PFSK-1 (cell line): ENCODE data around the gene STYX.

Experiments used
- FOXP2 ChIP-seq: optimal IDR thresholded peaks from 2 replicates; pipeline ENCODE3; 2011; ENCODE audit warnings: borderline replicate concordance, control low read depth, inconsistent platforms; ENCODE audit not compliant: insufficient read depth; ENCODE audit errors: extremely low read length, extremely low read depth
- POLR2AphosphoS5 ChIP-seq: IDR thresholded peaks from 2 replicates; pipeline ENCODE4 v1.6.1; 2012; ENCODE audit warnings: low read depth, mild to moderate bottlenecking, control low read depth, low read length, moderate library complexity
- SIN3A ChIP-seq: IDR thresholded peaks from 2 replicates; pipeline ENCODE4 v1.6.1; 2012; ENCODE audit warnings: mild to moderate bottlenecking, low read length, moderate library complexity, borderline replicate concordance; ENCODE audit not compliant: insufficient read depth
- TAF1 ChIP-seq: IDR thresholded peaks from 2 replicates; pipeline ENCODE4 v1.6.1; 2012; ENCODE audit warnings: low read length, control low read depth, borderline replicate concordance; ENCODE audit not compliant: insufficient read depth
- TF ChIP-seq, protein P1 (sequence below), 2 experiments: IDR thresholded peaks; 2 replicates each; pipeline versions ENCODE4 v1.6.1 to v1.8.0; 2011 to 2012; ENCODE audit warnings: low read depth in 2 of 2, low read length in 2 of 2, control low read depth in 1 of 2, inconsistent platforms in 1 of 2, mild to moderate bottlenecking in 1 of 2, moderate library complexity in 1 of 2; ENCODE audit not compliant: insufficient read depth in 1 of 2

Gene STYX

DNA sequence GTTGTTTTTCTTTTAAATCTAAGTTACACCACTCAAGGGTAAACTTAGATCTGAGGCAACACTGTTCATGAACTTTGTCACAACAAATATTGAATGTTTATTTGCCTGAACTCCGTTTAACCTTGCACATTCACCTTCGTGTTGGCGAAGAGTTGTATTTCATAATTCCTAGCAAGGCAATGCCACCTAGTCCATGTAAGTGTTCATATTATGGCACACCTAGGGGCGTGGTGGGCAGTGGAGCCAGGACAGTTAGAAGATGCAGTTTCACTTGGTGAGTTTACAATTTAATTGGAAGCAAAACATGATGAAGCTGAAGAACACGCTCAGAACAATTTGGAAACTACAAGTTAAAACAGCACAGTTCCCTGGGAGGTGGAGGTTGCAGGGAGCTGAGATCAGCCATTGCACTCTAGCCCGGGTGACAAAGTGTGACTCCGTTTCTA lies 91.9 kb downstream of the STYX start:
- TF ChIP-seq, protein P1, sequence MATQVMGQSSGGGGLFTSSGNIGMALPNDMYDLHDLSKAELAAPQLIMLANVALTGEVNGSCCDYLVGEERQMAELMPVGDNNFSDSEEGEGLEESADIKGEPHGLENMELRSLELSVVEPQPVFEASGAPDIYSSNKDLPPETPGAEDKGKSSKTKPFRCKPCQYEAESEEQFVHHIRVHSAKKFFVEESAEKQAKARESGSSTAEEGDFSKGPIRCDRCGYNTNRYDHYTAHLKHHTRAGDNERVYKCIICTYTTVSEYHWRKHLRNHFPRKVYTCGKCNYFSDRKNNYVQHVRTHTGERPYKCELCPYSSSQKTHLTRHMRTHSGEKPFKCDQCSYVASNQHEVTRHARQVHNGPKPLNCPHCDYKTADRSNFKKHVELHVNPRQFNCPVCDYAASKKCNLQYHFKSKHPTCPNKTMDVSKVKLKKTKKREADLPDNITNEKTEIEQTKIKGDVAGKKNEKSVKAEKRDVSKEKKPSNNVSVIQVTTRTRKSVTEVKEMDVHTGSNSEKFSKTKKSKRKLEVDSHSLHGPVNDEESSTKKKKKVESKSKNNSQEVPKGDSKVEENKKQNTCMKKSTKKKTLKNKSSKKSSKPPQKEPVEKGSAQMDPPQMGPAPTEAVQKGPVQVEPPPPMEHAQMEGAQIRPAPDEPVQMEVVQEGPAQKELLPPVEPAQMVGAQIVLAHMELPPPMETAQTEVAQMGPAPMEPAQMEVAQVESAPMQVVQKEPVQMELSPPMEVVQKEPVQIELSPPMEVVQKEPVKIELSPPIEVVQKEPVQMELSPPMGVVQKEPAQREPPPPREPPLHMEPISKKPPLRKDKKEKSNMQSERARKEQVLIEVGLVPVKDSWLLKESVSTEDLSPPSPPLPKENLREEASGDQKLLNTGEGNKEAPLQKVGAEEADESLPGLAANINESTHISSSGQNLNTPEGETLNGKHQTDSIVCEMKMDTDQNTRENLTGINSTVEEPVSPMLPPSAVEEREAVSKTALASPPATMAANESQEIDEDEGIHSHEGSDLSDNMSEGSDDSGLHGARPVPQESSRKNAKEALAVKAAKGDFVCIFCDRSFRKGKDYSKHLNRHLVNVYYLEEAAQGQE (IDR thresholded peaks at IDR 0.05; ENCODE audit: insufficient read depth in 1 of 2, low read depth in 2 of 2, low read length in 2 of 2): no peak
- TF ChIP-seq TAF1 (no peak), FOXP2 (no peak), POLR2AphosphoS5 (no peak), SIN3A (no peak)

DNA sequence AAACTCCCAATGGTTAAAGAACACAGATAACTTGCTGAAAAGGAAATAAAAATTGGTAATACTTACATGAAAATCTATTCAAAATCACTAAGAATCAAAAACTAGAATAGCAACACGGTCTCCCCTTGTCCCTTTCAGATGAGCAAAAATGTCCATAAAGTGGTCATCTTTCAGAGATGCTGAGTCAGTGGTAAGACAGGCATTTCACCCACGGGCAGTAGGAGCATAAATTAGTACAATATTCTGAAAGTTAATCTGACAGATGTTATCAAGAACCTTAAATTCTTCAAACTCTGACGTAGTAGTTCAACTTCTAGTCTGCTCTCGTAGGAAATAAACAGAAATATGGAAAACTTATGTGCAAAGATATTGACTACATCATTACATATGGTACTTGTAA lies 94.5 kb downstream of the STYX start:
- TF ChIP-seq, protein P1 (IDR thresholded peaks at IDR 0.05; ENCODE audit: insufficient read depth in 1 of 2, low read depth in 2 of 2, low read length in 2 of 2): no peak
- TF ChIP-seq POLR2AphosphoS5: no peak
- TF ChIP-seq TAF1: no peak
- no peak for TF ChIP-seq SIN3A
- TF ChIP-seq FOXP2: no peak
